Measurements from ENCODE around the gene YIF1A.

The YIF1A gene

GRCh38 chr11:66240781-66241136 is 48.2 kb downstream of the YIF1A start:
- no peak for DNase-seq

DNA sequence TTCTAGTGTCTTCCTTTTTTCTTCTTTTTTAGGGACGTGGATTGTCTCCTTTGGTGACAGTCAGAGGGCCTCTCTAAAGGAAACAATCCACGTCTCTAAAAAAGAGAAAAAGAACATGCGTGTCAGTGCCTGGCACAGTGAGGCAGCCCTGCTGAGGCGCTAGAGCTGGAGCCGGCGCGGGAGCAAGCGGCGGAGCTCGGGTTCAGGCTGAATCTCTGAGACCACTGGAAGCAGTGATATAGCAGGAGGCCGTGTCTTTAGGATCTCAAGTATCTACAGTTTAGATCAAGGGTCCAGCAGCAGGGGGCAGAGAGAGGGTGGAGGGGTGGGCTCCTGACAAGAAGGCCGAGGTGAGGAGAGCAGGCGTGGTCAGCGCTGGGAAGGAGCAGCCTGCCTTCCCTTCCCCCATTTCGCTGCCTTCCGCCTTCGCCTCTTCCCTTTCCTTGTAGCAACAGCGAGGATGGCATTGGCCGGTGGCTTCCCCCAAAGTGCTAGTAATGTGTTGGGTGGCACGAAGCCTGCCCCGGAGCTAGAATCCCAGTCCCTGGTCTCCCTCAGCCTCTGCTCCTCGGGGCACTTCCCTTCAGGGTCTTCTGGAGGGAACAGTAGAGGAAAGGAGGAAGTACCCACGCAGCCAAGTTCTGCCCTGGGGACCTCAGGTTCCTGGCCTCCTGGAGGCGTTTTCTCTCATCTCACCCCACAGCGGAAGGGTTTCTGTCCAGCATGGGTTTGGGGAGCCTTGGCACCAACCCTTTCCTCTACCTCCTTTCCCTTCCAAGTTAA is 48.8 kb downstream of the YIF1A start:
- no peak for DNase-seq

- DNase-seq: no peak
Measured at GRCh38 chr11:66239511-66239910, 49.4 kb downstream of the YIF1A start.

DNA sequence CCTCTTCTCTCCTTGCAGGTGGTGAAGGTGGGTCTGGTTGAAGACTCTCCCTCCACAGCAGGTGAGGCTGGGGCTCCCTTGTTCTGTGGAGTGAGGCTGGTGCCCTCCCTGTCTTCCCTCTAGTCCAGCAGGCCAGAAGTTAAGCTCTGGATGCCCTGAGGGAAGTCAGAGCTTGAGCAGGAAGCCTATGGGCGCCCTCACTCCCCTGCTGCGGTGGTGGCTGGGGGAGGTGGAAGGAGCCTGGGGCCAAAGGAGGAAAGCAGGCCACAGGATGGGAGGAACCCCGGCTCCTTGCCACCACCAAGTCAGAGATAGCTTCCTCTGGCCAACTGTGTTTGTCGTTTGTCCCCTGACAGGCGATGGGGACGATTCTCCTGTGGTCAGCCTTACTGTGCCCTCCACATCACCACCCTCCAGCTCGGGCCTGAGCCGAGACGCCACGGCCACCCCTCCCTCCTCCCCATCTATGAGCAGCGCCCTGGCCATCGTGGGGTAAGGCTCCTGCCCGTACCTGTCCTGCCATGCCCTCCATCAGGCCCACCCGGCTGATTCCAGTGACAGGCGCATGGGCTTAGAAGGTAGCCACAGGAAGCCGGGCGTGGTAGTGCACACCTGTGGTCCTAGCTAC is 50.0 kb downstream of the YIF1A start:
- DNase-seq: no peak

GRCh38 chr11:66237867-66238266 is 51.1 kb downstream of the YIF1A start:
- no peak for DNase-seq

- DNase-seq: no peak
Measured at GRCh38 chr11:66235141-66235540, 53.8 kb downstream of the YIF1A start.
